GM21825 (cell line): ENCODE measurements around the gene C2orf69.

Experiments
- ATAC-seq: cut with Tn5 transposase; IDR thresholded peaks from one replicate; pipeline ENCODE4 v1.9.1; 2021; ENCODE audit warnings: mild to moderate bottlenecking, moderate library complexity; ENCODE audit not compliant: unreplicated experiment

C2orf69 gene

GRCh38 chr2:199914372-199914958 lies 3.4 kb downstream of the C2orf69 start:
- ATAC-seq = no peak

GRCh38 chr2:199916980-199917379 lies 5.9 kb downstream of the C2orf69 start:
- no peak for ATAC-seq

GRCh38 chr2:199922856-199923255 lies 11.8 kb downstream of the C2orf69 start:
- no peak for ATAC-seq

GRCh38 chr2:199923924-199924323 lies 12.8 kb downstream of the C2orf69 start:
- ATAC-seq = no peak

- no peak for ATAC-seq
Observed at GRCh38 chr2:199926806-199927205, 15.7 kb downstream of the C2orf69 start.

- no peak for ATAC-seq
Observed at GRCh38 chr2:199928226-199928625, 17.1 kb downstream of the C2orf69 start.

GRCh38 chr2:199928626-199929025 lies 17.5 kb downstream of the C2orf69 start:
- no peak for ATAC-seq

- ATAC-seq = no peak
Observed at GRCh38 chr2:199929262-199929661, 18.2 kb downstream of the C2orf69 start.

GRCh38 chr2:199932312-199932855 lies 21.3 kb downstream of the C2orf69 start:
- ATAC-seq = no peak

- no peak for ATAC-seq
Observed at GRCh38 chr2:199933466-199933865, 22.4 kb downstream of the C2orf69 start.

GRCh38 chr2:199936554-199936953 lies 25.5 kb downstream of the C2orf69 start:
- ATAC-seq = no peak

GRCh38 chr2:199940373-199940772 lies 29.3 kb downstream of the C2orf69 start:
- no peak for ATAC-seq

- no peak for ATAC-seq
Observed at GRCh38 chr2:199943373-199943772, 32.3 kb downstream of the C2orf69 start.

- ATAC-seq = no peak
Observed at GRCh38 chr2:199946196-199946595, 35.1 kb downstream of the C2orf69 start.

GRCh38 chr2:199946836-199947235 lies 35.7 kb downstream of the C2orf69 start:
- no peak for ATAC-seq

GRCh38 chr2:199950396-199950795 lies 39.3 kb downstream of the C2orf69 start:
- ATAC-seq = no peak

GRCh38 chr2:199951023-199951422 lies 39.9 kb downstream of the C2orf69 start:
- ATAC-seq = no peak

GRCh38 chr2:199955007-199955338 lies 43.9 kb downstream of the C2orf69 start:
- peak; percentile 39 for ATAC-seq

- ATAC-seq = peak; percentile 85
Observed at GRCh38 chr2:199955339-199956061, 44.4 kb downstream of the C2orf69 start, which contains the start of the genes MAIP1 and TYW5. TSS of gene MAIP1 (plus strand) at chr2:199955582. CDS start at chr2:199955799, 217 bp downstream. TSS of gene TYW5 (minus strand) at chr2:199955491. CDS start at chr2:199955470, 21 bp downstream.

- ATAC-seq = no peak
Observed at GRCh38 chr2:199956062-199956380, 44.9 kb downstream of the C2orf69 start.

GRCh38 chr2:199958014-199958413 lies 46.9 kb downstream of the C2orf69 start:
- no peak for ATAC-seq

- ATAC-seq = peak; percentile 57
Observed at GRCh38 chr2:199962203-199962602, 51.1 kb downstream of the C2orf69 start.
